Measurements from ENCODE around the gene CRYGN.

The CRYGN gene

GRCh38 chr7:151389096-151389767 lies 50.7 kb downstream of the CRYGN start:
- no peak for ATAC-seq
- TF ChIP-seq CREB5 (CRISPR knock-in tag; IDR thresholded peaks at IDR 0.05; ENCODE audit: low read depth), result no peak
- no peak for TF ChIP-seq ZNF70 (CRISPR knock-in tag; IDR thresholded peaks at IDR 0.05)
- TF ChIP-seq SNAI2 (CRISPR knock-in tag; IDR thresholded peaks at IDR 0.05), result no peak
- no peak for TF ChIP-seq TCF4 (CRISPR knock-in tag; IDR thresholded peaks at IDR 0.05; ENCODE audit: borderline replicate concordance)
- no peak for TF ChIP-seq ESRRG (CRISPR knock-in tag; IDR thresholded peaks at IDR 0.05)
- no peak for TF ChIP-seq PPARA (CRISPR knock-in tag; IDR thresholded peaks at IDR 0.05; ENCODE audit: borderline replicate concordance)
- no peak for TF ChIP-seq PATZ1 (CRISPR knock-in tag; IDR thresholded peaks at IDR 0.05; ENCODE audit: borderline replicate concordance)
- TF ChIP-seq BACH2 (CRISPR knock-in tag; IDR thresholded peaks at IDR 0.05; ENCODE audit: borderline replicate concordance), result no peak
- TF ChIP-seq, protein P1, sequence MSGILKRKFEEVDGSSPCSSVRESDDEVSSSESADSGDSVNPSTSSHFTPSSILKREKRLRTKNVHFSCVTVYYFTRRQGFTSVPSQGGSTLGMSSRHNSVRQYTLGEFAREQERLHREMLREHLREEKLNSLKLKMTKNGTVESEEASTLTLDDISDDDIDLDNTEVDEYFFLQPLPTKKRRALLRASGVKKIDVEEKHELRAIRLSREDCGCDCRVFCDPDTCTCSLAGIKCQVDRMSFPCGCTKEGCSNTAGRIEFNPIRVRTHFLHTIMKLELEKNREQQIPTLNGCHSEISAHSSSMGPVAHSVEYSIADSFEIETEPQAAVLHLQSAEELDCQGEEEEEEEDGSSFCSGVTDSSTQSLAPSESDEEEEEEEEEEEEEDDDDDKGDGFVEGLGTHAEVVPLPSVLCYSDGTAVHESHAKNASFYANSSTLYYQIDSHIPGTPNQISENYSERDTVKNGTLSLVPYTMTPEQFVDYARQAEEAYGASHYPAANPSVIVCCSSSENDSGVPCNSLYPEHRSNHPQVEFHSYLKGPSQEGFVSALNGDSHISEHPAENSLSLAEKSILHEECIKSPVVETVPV (CRISPR knock-in tag; IDR thresholded peaks at IDR 0.05), result no peak
- no peak for TF ChIP-seq ARNTL (CRISPR knock-in tag; IDR thresholded peaks at IDR 0.05; ENCODE audit: borderline replicate concordance, low read depth)
- TF ChIP-seq GLIS3 (CRISPR knock-in tag; IDR thresholded peaks at IDR 0.05), result no peak
- TF ChIP-seq, protein P2, sequence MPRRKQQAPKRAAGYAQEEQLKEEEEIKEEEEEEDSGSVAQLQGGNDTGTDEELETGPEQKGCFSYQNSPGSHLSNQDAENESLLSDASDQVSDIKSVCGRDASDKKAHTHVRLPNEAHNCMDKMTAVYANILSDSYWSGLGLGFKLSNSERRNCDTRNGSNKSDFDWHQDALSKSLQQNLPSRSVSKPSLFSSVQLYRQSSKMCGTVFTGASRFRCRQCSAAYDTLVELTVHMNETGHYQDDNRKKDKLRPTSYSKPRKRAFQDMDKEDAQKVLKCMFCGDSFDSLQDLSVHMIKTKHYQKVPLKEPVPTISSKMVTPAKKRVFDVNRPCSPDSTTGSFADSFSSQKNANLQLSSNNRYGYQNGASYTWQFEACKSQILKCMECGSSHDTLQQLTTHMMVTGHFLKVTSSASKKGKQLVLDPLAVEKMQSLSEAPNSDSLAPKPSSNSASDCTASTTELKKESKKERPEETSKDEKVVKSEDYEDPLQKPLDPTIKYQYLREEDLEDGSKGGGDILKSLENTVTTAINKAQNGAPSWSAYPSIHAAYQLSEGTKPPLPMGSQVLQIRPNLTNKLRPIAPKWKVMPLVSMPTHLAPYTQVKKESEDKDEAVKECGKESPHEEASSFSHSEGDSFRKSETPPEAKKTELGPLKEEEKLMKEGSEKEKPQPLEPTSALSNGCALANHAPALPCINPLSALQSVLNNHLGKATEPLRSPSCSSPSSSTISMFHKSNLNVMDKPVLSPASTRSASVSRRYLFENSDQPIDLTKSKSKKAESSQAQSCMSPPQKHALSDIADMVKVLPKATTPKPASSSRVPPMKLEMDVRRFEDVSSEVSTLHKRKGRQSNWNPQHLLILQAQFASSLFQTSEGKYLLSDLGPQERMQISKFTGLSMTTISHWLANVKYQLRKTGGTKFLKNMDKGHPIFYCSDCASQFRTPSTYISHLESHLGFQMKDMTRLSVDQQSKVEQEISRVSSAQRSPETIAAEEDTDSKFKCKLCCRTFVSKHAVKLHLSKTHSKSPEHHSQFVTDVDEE (CRISPR knock-in tag; IDR thresholded peaks at IDR 0.05), result no peak
- TF ChIP-seq TOX (CRISPR knock-in tag; IDR thresholded peaks at IDR 0.05; ENCODE audit: borderline replicate concordance), result no peak
- no peak for TF ChIP-seq ZNF8 (CRISPR knock-in tag; IDR thresholded peaks at IDR 0.05)
- TF ChIP-seq CSDC2 (CRISPR knock-in tag; IDR thresholded peaks at IDR 0.05), result no peak
- no peak for TF ChIP-seq RARB (CRISPR knock-in tag; IDR thresholded peaks at IDR 0.05)
- TF ChIP-seq ZC3H10 (CRISPR knock-in tag; IDR thresholded peaks at IDR 0.05), result no peak
- no peak for TF ChIP-seq POU6F1 (CRISPR knock-in tag; IDR thresholded peaks at IDR 0.05; ENCODE audit: borderline replicate concordance, low read depth)
- no peak for TF ChIP-seq ZFP30 (CRISPR knock-in tag; IDR thresholded peaks at IDR 0.05)
- no peak for TF ChIP-seq ZFP3 (CRISPR knock-in tag; IDR thresholded peaks at IDR 0.05)

DNA sequence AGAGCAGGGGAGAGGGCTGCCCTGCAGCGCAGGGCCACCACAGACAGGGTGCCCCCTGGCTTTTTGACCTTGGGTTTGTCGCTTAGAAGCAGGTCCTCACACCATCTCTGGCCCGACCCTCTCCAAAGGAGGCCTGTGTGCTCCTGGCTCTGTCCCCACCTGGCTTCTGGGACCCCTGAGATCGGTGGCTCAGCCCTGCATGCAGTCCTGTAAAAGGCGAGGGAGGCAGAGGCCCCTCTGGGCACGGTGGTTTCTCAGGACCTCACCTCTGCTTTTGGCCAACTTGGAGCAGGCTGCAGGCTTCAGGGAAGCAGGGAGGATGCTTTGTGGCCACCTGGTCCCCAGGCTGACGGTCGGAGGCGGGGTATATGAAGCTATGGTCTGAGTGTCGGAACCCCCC lies 51.5 kb downstream of the CRYGN start:
- no peak for ATAC-seq
- TF ChIP-seq TOX (CRISPR knock-in tag; IDR thresholded peaks at IDR 0.05; ENCODE audit: borderline replicate concordance) (no peak), ZFP3 (CRISPR knock-in tag; IDR thresholded peaks at IDR 0.05) (no peak), PPARA (CRISPR knock-in tag; IDR thresholded peaks at IDR 0.05; ENCODE audit: borderline replicate concordance) (no peak), ESRRG (CRISPR knock-in tag; IDR thresholded peaks at IDR 0.05) (no peak), RARB (CRISPR knock-in tag; IDR thresholded peaks at IDR 0.05) (no peak), CREB5 (CRISPR knock-in tag; IDR thresholded peaks at IDR 0.05; ENCODE audit: low read depth) (no peak), OSR1 (CRISPR knock-in tag; IDR thresholded peaks at IDR 0.05) (no peak), SNAI2 (CRISPR knock-in tag; IDR thresholded peaks at IDR 0.05) (no peak), BACH2 (CRISPR knock-in tag; IDR thresholded peaks at IDR 0.05; ENCODE audit: borderline replicate concordance) (no peak), PATZ1 (CRISPR knock-in tag; IDR thresholded peaks at IDR 0.05; ENCODE audit: borderline replicate concordance) (no peak), ZNF70 (CRISPR knock-in tag; IDR thresholded peaks at IDR 0.05) (no peak), GLIS3 (CRISPR knock-in tag; IDR thresholded peaks at IDR 0.05) (no peak), ARNTL (CRISPR knock-in tag; IDR thresholded peaks at IDR 0.05; ENCODE audit: borderline replicate concordance, low read depth) (no peak), ISL1 (CRISPR knock-in tag; IDR thresholded peaks at IDR 0.05) (no peak), ZFP30 (CRISPR knock-in tag; IDR thresholded peaks at IDR 0.05) (no peak)
- TF ChIP-seq, protein P2 (CRISPR knock-in tag; IDR thresholded peaks at IDR 0.05), result no peak

All from SK-N-SH treated with all-trans-retinoic acid at 6 μM for 48 hours (cell line).